ENCODE measurements around the gene KPNA1. TPM values are rescaled to one million over a fixed set of nuclear protein-coding genes. Genes with fewer than 3 reads are reported as not detected.

KPNA1 gene
- total and polyA plus RNA-seq, 2 experiments from 2014 or later: 38.9 to 44.0 TPM

DNA sequence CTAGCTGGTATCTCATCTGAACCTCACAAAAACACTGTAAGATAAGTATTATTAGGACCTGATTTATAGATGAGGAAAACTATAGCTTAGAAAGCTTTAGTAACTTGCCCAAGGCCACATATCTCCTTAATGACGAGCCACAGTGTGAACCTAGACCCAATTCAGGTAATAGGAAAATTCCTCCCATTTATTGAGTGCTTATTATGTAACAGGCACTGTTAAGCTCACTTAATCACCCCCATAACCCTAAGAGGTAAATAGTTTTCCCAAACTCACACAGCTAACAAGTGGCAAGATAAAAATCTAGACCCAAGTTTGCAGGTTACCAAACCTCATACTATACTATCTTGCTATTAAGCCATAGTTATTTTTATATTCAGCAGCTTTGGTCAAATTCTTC lies 106.8 kb downstream of the KPNA1 start:
- 88% methylated on average over 1 of the region's 1 CpG for WGBS (ENCODE audit: low lambda C conversion rate, missing lambda C conversion rate)
- H3K27me3 ChIP-seq: no peaks in the 10 kb centered on the region
- no peaks in the 10 kb centered on the region for H3K9me3 ChIP-seq (ENCODE audit: low read depth)
- H2AFZ ChIP-seq: no peak overlapping the region
- TF ChIP-seq EZH2phosphoT487 (IDR thresholded peaks at IDR 0.05; ENCODE audit: low read depth, severe bottlenecking, unreplicated experiment) (no peak), EZH2 (IDR thresholded peaks at IDR 0.05; ENCODE audit: borderline replicate concordance) (no peak)
- TF ChIP-seq, protein P1, sequence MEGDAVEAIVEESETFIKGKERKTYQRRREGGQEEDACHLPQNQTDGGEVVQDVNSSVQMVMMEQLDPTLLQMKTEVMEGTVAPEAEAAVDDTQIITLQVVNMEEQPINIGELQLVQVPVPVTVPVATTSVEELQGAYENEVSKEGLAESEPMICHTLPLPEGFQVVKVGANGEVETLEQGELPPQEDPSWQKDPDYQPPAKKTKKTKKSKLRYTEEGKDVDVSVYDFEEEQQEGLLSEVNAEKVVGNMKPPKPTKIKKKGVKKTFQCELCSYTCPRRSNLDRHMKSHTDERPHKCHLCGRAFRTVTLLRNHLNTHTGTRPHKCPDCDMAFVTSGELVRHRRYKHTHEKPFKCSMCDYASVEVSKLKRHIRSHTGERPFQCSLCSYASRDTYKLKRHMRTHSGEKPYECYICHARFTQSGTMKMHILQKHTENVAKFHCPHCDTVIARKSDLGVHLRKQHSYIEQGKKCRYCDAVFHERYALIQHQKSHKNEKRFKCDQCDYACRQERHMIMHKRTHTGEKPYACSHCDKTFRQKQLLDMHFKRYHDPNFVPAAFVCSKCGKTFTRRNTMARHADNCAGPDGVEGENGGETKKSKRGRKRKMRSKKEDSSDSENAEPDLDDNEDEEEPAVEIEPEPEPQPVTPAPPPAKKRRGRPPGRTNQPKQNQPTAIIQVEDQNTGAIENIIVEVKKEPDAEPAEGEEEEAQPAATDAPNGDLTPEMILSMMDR (IDR thresholded peaks at IDR 0.05; ENCODE audit: poor library complexity): no peak
- H3K79me2 ChIP-seq: peaks cover 3% of the 10 kb centered on the region
- H4K20me1 ChIP-seq (ENCODE audit: insufficient read depth, poor library complexity, severe bottlenecking): no peaks in the 10 kb centered on the region
- no peaks in the 10 kb centered on the region for H3K9me2 ChIP-seq (replicated peaks; ENCODE audit: insufficient read depth)
- no peaks in the 10 kb centered on the region for H3K4me1 ChIP-seq (ENCODE audit: insufficient read depth)
- H3K27ac ChIP-seq: no peak overlapping the region
- H3K4me2 ChIP-seq: no peak overlapping the region
- DNase-seq (ENCODE audit: low spot score): no peak
- H3K36me3 ChIP-seq (replicated peaks; ENCODE audit: insufficient read depth, low read depth): no peaks in the 10 kb centered on the region
- no peak overlapping the region for H3K4me3 ChIP-seq

DNA sequence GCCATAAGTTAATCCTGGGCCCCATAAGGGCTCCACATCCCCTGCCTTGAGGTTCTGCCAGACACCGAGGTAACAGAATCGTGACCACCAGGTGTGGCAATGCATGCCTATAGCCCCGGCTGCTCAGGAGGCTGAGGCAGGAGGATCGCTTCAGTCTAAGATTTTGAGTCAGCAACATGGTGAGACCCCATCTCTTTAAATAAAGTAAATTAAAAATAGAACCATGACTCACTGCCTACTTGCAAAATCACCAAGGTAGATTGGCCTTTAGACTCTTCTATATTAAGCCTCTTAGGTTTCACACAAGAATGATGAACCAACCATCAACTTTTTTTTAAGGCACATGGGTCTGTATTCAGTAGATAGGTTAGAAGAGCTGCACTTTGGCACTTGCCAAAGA lies 108.5 kb downstream of the KPNA1 start:
- Histone ChIP-seq H3K27ac (no peak overlapping the region), H3K4me3 (no peak overlapping the region), H4K20me1 (ENCODE audit: insufficient read depth, poor library complexity, severe bottlenecking) (no peaks in the 10 kb centered on the region), H3K79me2 (peaks cover 7% of the 10 kb centered on the region), H3K9me3 (ENCODE audit: low read depth) (no peaks in the 10 kb centered on the region), H3K36me3 (replicated peaks; ENCODE audit: insufficient read depth, low read depth) (no peaks in the 10 kb centered on the region), H2AFZ (no peak overlapping the region), H3K27me3 (no peaks in the 10 kb centered on the region), H3K4me2 (no peak overlapping the region), H3K4me1 (ENCODE audit: insufficient read depth) (no peaks in the 10 kb centered on the region), H3K9me2 (replicated peaks; ENCODE audit: insufficient read depth) (no peaks in the 10 kb centered on the region)
- DNase-seq (ENCODE audit: low spot score): no peak
- TF ChIP-seq EZH2 (IDR thresholded peaks at IDR 0.05; ENCODE audit: borderline replicate concordance): no peak
- TF ChIP-seq EZH2phosphoT487 (IDR thresholded peaks at IDR 0.05; ENCODE audit: low read depth, severe bottlenecking, unreplicated experiment): no peak
- TF ChIP-seq, protein P1 (IDR thresholded peaks at IDR 0.05; ENCODE audit: poor library complexity): no peak
- 90% methylated on average over 4 of the region's 4 CpGs for WGBS (ENCODE audit: low lambda C conversion rate, missing lambda C conversion rate)

DNA sequence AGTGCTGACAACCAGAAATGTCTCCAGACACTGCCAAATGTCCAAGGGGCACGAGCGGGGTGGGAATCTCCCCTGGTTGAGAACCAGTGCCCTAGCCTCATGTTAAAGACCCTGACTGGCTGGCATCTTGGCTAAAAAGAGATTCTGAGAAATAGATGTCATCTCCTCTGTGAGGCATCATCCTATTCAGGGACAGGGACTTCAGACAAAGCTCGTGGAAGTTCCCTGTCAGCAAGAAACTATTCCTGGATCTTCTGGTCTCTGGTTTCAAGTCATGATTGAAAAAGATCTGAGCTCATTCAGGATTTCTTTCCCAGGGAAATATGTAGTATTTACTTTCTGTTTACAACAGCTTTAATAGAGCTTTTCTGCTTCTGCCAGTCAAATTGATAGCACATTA lies 109.7 kb downstream of the KPNA1 start:
- no peak overlapping the region for H3K4me2 ChIP-seq
- H3K9me3 ChIP-seq (ENCODE audit: low read depth): no peaks in the 10 kb centered on the region
- TF ChIP-seq EZH2 (IDR thresholded peaks at IDR 0.05; ENCODE audit: borderline replicate concordance) (no peak), EZH2phosphoT487 (IDR thresholded peaks at IDR 0.05; ENCODE audit: low read depth, severe bottlenecking, unreplicated experiment) (no peak)
- TF ChIP-seq, protein P1 (IDR thresholded peaks at IDR 0.05; ENCODE audit: poor library complexity): no peak
- no peaks in the 10 kb centered on the region for H3K27me3 ChIP-seq
- H3K9me2 ChIP-seq (replicated peaks; ENCODE audit: insufficient read depth): no peaks in the 10 kb centered on the region
- no peak for DNase-seq (ENCODE audit: low spot score)
- peaks cover 8% of the 10 kb centered on the region for H3K79me2 ChIP-seq
- 89% methylated on average over 3 of the region's 3 CpGs for WGBS (ENCODE audit: low lambda C conversion rate, missing lambda C conversion rate)
- H2AFZ ChIP-seq: no peak overlapping the region
- no peak overlapping the region for H3K4me3 ChIP-seq
- H3K4me1 ChIP-seq (ENCODE audit: insufficient read depth): no peaks in the 10 kb centered on the region
- no peaks in the 10 kb centered on the region for H4K20me1 ChIP-seq (ENCODE audit: insufficient read depth, poor library complexity, severe bottlenecking)
- no peaks in the 10 kb centered on the region for H3K36me3 ChIP-seq (replicated peaks; ENCODE audit: insufficient read depth, low read depth)
- no peak overlapping the region for H3K27ac ChIP-seq

DNA sequence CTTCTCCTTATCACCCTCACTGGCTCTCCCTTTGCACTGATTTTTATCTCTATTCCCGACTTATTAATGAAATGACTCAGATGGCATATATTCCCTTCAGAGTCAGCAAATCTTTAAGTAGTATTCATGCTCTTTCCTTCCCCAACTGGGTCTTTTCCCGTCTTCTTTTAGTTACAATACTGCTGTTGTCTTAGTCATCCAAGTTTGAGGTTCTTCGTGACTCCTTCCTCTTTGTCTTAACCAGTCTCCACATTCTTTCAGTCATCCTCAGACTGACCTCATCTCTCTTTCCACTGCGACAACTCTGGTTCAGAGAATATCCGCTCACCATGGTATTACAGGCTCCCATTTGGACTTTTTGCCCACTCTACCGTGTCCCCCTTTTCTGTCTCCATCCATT lies 111.2 kb downstream of the KPNA1 start:
- no peak overlapping the region for H3K4me2 ChIP-seq
- H3K4me3 ChIP-seq: no peak overlapping the region
- H4K20me1 ChIP-seq (ENCODE audit: insufficient read depth, poor library complexity, severe bottlenecking): no peaks in the 10 kb centered on the region
- no peaks in the 10 kb centered on the region for H3K36me3 ChIP-seq (replicated peaks; ENCODE audit: insufficient read depth, low read depth)
- no peaks in the 10 kb centered on the region for H3K9me2 ChIP-seq (replicated peaks; ENCODE audit: insufficient read depth)
- H3K9me3 ChIP-seq (ENCODE audit: low read depth): no peaks in the 10 kb centered on the region
- WGBS (ENCODE audit: low lambda C conversion rate, missing lambda C conversion rate): 88% methylated on average over 6 of the region's 6 CpGs
- H3K79me2 ChIP-seq: peaks cover 13% of the 10 kb centered on the region
- H2AFZ ChIP-seq: no peak overlapping the region
- DNase-seq (ENCODE audit: low spot score): no peak
- no peaks in the 10 kb centered on the region for H3K27me3 ChIP-seq
- TF ChIP-seq EZH2 (IDR thresholded peaks at IDR 0.05; ENCODE audit: borderline replicate concordance): no peak
- no peak for TF ChIP-seq EZH2phosphoT487 (IDR thresholded peaks at IDR 0.05; ENCODE audit: low read depth, severe bottlenecking, unreplicated experiment)
- TF ChIP-seq, protein P1 (IDR thresholded peaks at IDR 0.05; ENCODE audit: poor library complexity): no peak
- H3K27ac ChIP-seq: no peak overlapping the region
- H3K4me1 ChIP-seq (ENCODE audit: insufficient read depth): no peaks in the 10 kb centered on the region

All from hepatocyte (in vitro differentiated cells).